Measurements from ENCODE around the gene AKAP6.

AKAP6 gene

DNA sequence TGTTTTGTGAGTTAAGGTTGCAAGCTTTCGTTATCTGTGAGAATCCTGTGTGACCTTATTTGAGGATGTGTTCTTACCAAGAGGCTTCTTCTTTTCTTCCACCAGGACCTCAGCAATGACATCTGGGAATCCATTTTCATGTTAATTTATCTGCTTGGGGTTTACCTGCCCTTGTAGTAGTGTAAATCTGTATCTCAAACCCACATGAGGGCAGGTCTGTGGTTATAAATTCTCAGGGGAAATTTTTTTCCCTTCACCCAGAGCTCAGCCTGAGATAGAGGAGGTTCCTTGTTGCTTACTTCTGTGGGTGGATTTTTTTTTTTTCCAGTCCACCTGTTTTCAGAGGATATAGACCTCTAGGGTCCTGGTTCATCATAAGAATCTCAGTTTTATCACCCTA, 70.8 kb downstream of the AKAP6 start:
- Histone ChIP-seq H3K27ac (ENCODE audit: insufficient read depth, low read length, poor library complexity, severe bottlenecking) (no peak overlapping the region), H3K4me1 (ENCODE audit: control insufficient read depth, insufficient read depth, low read length, poor library complexity, severe bottlenecking) (no peaks in the 10 kb centered on the region), H3K4me3 (ENCODE audit: insufficient read depth, low read depth, low read length, poor library complexity, severe bottlenecking) (no peak overlapping the region), H3K36me3 (ENCODE audit: control insufficient read depth, insufficient read depth, low read length) (no peaks in the 10 kb centered on the region), H3K9me3 (ENCODE audit: control insufficient read depth, low read length) (no peaks in the 10 kb centered on the region), H3K27me3 (replicated peaks; ENCODE audit: control insufficient read depth, insufficient read depth, low read length, poor library complexity, severe bottlenecking) (no peaks in the 10 kb centered on the region)
- DNase-seq = no peak

DNA sequence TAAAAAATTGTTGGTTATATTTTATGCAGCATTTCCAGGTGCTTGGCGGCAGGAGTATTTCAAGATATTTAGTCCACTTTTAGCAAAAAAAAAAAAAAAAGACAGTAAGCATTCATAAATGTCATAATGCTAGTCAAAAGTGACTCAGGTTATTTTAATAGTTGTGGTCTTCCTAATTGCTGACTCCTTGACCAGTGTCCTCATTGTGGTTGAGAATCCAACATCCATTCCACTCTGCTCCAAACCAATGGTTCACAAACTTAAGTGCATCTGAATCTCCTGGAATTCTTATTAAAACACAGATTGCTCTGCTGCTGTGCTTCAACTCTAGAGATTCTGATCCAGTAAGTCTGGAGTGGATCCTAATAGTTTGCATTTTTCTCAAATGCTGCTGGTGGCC, 71.4 kb downstream of the AKAP6 start:
- H3K4me3 ChIP-seq (ENCODE audit: insufficient read depth, low read depth, low read length, poor library complexity, severe bottlenecking) = no peak overlapping the region
- DNase-seq = no peak
- no peaks in the 10 kb centered on the region for H3K27me3 ChIP-seq (replicated peaks; ENCODE audit: control insufficient read depth, insufficient read depth, low read length, poor library complexity, severe bottlenecking)
- no peaks in the 10 kb centered on the region for H3K4me1 ChIP-seq (ENCODE audit: control insufficient read depth, insufficient read depth, low read length, poor library complexity, severe bottlenecking)
- no peak overlapping the region for H3K27ac ChIP-seq (ENCODE audit: insufficient read depth, low read length, poor library complexity, severe bottlenecking)
- H3K36me3 ChIP-seq (ENCODE audit: control insufficient read depth, insufficient read depth, low read length) = no peaks in the 10 kb centered on the region
- H3K9me3 ChIP-seq (ENCODE audit: control insufficient read depth, low read length) = no peaks in the 10 kb centered on the region

DNA sequence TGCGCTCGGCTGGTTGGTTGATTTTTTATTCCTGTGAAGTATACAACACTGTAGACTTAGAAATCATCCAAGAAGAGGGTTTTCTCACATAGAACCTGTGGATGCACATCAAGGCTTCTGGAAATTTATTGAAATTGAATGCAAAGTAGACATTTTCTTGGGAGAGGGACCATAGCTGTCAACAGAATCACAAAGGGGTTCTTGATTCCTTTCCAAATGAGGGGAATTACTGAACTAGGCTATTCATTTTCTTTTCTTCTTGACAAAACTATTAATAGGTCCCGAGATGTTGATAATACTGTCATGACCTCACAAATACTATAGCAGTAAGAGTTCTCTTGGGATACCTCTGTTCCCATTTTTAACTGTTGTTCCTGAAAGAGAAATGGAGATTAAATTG, 73.9 kb downstream of the AKAP6 start:
- H3K36me3 ChIP-seq (ENCODE audit: control insufficient read depth, insufficient read depth, low read length) = no peaks in the 10 kb centered on the region
- DNase-seq = no peak
- H3K27ac ChIP-seq (ENCODE audit: insufficient read depth, low read length, poor library complexity, severe bottlenecking) = no peak overlapping the region
- no peaks in the 10 kb centered on the region for H3K4me1 ChIP-seq (ENCODE audit: control insufficient read depth, insufficient read depth, low read length, poor library complexity, severe bottlenecking)
- H3K9me3 ChIP-seq (ENCODE audit: control insufficient read depth, low read length) = no peaks in the 10 kb centered on the region
- H3K4me3 ChIP-seq (ENCODE audit: insufficient read depth, low read depth, low read length, poor library complexity, severe bottlenecking) = no peak overlapping the region
- H3K27me3 ChIP-seq (replicated peaks; ENCODE audit: control insufficient read depth, insufficient read depth, low read length, poor library complexity, severe bottlenecking) = no peaks in the 10 kb centered on the region

GRCh38 chr14:32403688-32404087, 74.6 kb downstream of the AKAP6 start:
- no peaks in the 10 kb centered on the region for H3K36me3 ChIP-seq (ENCODE audit: control insufficient read depth, insufficient read depth, low read length)
- H3K4me1 ChIP-seq (ENCODE audit: control insufficient read depth, insufficient read depth, low read length, poor library complexity, severe bottlenecking) = no peaks in the 10 kb centered on the region
- H3K27ac ChIP-seq (ENCODE audit: insufficient read depth, low read length, poor library complexity, severe bottlenecking) = no peak overlapping the region
- no peak for DNase-seq
- H3K4me3 ChIP-seq (ENCODE audit: insufficient read depth, low read depth, low read length, poor library complexity, severe bottlenecking) = no peak overlapping the region
- no peaks in the 10 kb centered on the region for H3K27me3 ChIP-seq (replicated peaks; ENCODE audit: control insufficient read depth, insufficient read depth, low read length, poor library complexity, severe bottlenecking)
- H3K9me3 ChIP-seq (ENCODE audit: control insufficient read depth, low read length) = no peaks in the 10 kb centered on the region

GRCh38 chr14:32404784-32405573, 75.9 kb downstream of the AKAP6 start:
- Histone ChIP-seq H3K27me3 (replicated peaks; ENCODE audit: control insufficient read depth, insufficient read depth, low read length, poor library complexity, severe bottlenecking) (no peaks in the 10 kb centered on the region), H3K4me3 (ENCODE audit: insufficient read depth, low read depth, low read length, poor library complexity, severe bottlenecking) (no peak overlapping the region), H3K36me3 (ENCODE audit: control insufficient read depth, insufficient read depth, low read length) (no peaks in the 10 kb centered on the region), H3K9me3 (ENCODE audit: control insufficient read depth, low read length) (no peaks in the 10 kb centered on the region), H3K27ac (ENCODE audit: insufficient read depth, low read length, poor library complexity, severe bottlenecking) (no peak overlapping the region), H3K4me1 (ENCODE audit: control insufficient read depth, insufficient read depth, low read length, poor library complexity, severe bottlenecking) (no peaks in the 10 kb centered on the region)
- DNase-seq = no peak

- Histone ChIP-seq H3K4me3 (ENCODE audit: insufficient read depth, low read depth, low read length, poor library complexity, severe bottlenecking) (no peak overlapping the region), H3K4me1 (ENCODE audit: control insufficient read depth, insufficient read depth, low read length, poor library complexity, severe bottlenecking) (no peaks in the 10 kb centered on the region), H3K36me3 (ENCODE audit: control insufficient read depth, insufficient read depth, low read length) (no peaks in the 10 kb centered on the region), H3K27ac (ENCODE audit: insufficient read depth, low read length, poor library complexity, severe bottlenecking) (no peak overlapping the region), H3K27me3 (replicated peaks; ENCODE audit: control insufficient read depth, insufficient read depth, low read length, poor library complexity, severe bottlenecking) (no peaks in the 10 kb centered on the region), H3K9me3 (ENCODE audit: control insufficient read depth, low read length) (no peaks in the 10 kb centered on the region)
- DNase-seq = no peak
Observed at GRCh38 chr14:32405856-32406255, 76.8 kb downstream of the AKAP6 start.

DNA sequence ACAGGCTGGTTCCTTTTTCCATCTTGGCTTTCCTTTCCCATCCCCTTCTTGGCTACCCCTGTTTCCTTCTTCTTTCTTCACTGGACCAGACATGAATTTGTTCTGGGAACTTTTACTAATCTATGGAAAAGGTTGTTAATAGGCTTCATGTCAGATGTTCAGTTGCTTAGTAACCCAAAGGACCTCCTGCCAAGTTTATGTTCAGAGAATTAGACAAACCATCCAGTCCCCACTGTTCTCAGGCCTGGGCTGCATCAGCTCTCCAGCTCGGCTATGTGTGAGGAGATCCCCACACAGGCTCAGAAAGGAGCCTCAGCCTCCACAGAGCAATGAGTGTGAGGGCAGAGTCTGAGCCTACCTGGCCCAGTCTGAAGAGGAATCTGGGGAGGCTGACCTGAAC, 78.0 kb downstream of the AKAP6 start:
- Histone ChIP-seq H3K36me3 (ENCODE audit: control insufficient read depth, insufficient read depth, low read length) (no peaks in the 10 kb centered on the region), H3K27ac (ENCODE audit: insufficient read depth, low read length, poor library complexity, severe bottlenecking) (no peak overlapping the region), H3K4me1 (ENCODE audit: control insufficient read depth, insufficient read depth, low read length, poor library complexity, severe bottlenecking) (no peaks in the 10 kb centered on the region), H3K4me3 (ENCODE audit: insufficient read depth, low read depth, low read length, poor library complexity, severe bottlenecking) (no peak overlapping the region), H3K27me3 (replicated peaks; ENCODE audit: control insufficient read depth, insufficient read depth, low read length, poor library complexity, severe bottlenecking) (no peaks in the 10 kb centered on the region), H3K9me3 (ENCODE audit: control insufficient read depth, low read length) (no peaks in the 10 kb centered on the region)
- DNase-seq = no peak

GRCh38 chr14:32408018-32408417, 78.9 kb downstream of the AKAP6 start:
- Histone ChIP-seq H3K4me3 (ENCODE audit: insufficient read depth, low read depth, low read length, poor library complexity, severe bottlenecking) (no peak overlapping the region), H3K4me1 (ENCODE audit: control insufficient read depth, insufficient read depth, low read length, poor library complexity, severe bottlenecking) (no peaks in the 10 kb centered on the region), H3K27ac (ENCODE audit: insufficient read depth, low read length, poor library complexity, severe bottlenecking) (no peak overlapping the region), H3K36me3 (ENCODE audit: control insufficient read depth, insufficient read depth, low read length) (no peaks in the 10 kb centered on the region), H3K9me3 (ENCODE audit: control insufficient read depth, low read length) (no peaks in the 10 kb centered on the region), H3K27me3 (replicated peaks; ENCODE audit: control insufficient read depth, insufficient read depth, low read length, poor library complexity, severe bottlenecking) (no peaks in the 10 kb centered on the region)
- DNase-seq = no peak

DNA sequence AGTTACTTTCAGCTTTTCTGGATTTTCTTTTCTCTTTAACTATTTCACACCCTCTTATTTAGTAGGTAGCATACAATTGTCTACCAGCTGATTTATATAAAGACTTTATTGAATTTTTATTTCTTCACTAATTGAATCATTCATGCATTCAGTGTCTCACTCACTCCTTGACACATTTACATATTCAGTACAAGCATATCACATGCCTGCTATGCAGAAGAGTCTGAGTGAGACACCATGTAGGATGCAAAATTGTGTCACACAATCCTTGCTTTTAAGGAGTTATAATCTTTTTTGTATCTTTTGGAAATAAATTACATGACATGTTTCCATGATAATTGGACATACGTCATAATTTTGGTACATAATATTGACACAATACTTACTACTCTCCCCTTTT, 83.0 kb downstream of the AKAP6 start:
- H3K36me3 ChIP-seq (ENCODE audit: control insufficient read depth, insufficient read depth, low read length) = no peaks in the 10 kb centered on the region
- H3K4me3 ChIP-seq (ENCODE audit: insufficient read depth, low read depth, low read length, poor library complexity, severe bottlenecking) = no peak overlapping the region
- DNase-seq = no peak
- H3K27ac ChIP-seq (ENCODE audit: insufficient read depth, low read length, poor library complexity, severe bottlenecking) = no peak overlapping the region
- H3K4me1 ChIP-seq (ENCODE audit: control insufficient read depth, insufficient read depth, low read length, poor library complexity, severe bottlenecking) = no peaks in the 10 kb centered on the region
- no peaks in the 10 kb centered on the region for H3K27me3 ChIP-seq (replicated peaks; ENCODE audit: control insufficient read depth, insufficient read depth, low read length, poor library complexity, severe bottlenecking)
- H3K9me3 ChIP-seq (ENCODE audit: control insufficient read depth, low read length) = no peaks in the 10 kb centered on the region

GRCh38 chr14:32412532-32412931, 83.4 kb downstream of the AKAP6 start:
- Histone ChIP-seq H3K36me3 (ENCODE audit: control insufficient read depth, insufficient read depth, low read length) (no peaks in the 10 kb centered on the region), H3K27me3 (replicated peaks; ENCODE audit: control insufficient read depth, insufficient read depth, low read length, poor library complexity, severe bottlenecking) (no peaks in the 10 kb centered on the region), H3K4me1 (ENCODE audit: control insufficient read depth, insufficient read depth, low read length, poor library complexity, severe bottlenecking) (no peaks in the 10 kb centered on the region), H3K27ac (ENCODE audit: insufficient read depth, low read length, poor library complexity, severe bottlenecking) (no peak overlapping the region), H3K9me3 (ENCODE audit: control insufficient read depth, low read length) (no peaks in the 10 kb centered on the region), H3K4me3 (ENCODE audit: insufficient read depth, low read depth, low read length, poor library complexity, severe bottlenecking) (no peak overlapping the region)
- DNase-seq = no peak

Data from effector memory CD4-positive, alpha-beta T cell (primary cell).